Measurements from ENCODE around the gene UGT1A8.

UGT1A8 gene

GRCh38 chr2:233819884-233820773 lies 202.7 kb downstream of the UGT1A8 start:
- TF ChIP-seq EZH2 (IDR thresholded peaks at IDR 0.05) (no peak), POLR2AphosphoS5 (IDR thresholded peaks at IDR 0.05; ENCODE audit: borderline replicate concordance, low read depth, low read length) (no peak), FOXP2 (optimal IDR thresholded peaks at IDR 0.05; ENCODE audit: control extremely low read depth, extremely low read length, insufficient read depth) (no peak)
- H3K36me3 ChIP-seq (ENCODE audit: insufficient read depth, low read length) = peaks cover 7% of the 10 kb centered on the region; the same call in 1 of the 2 replicates
- no peaks in the 10 kb centered on the region for H3K9me3 ChIP-seq (ENCODE audit: low read depth, low read length)
- no peak overlapping the region for H3K4me3 ChIP-seq
- H3K9ac ChIP-seq (ENCODE audit: insufficient read length) = no peak overlapping the region
- DNase-seq (ENCODE audit: low read depth, low spot score) = no peak
- no peak overlapping the region for H3K27ac ChIP-seq

- DNase-seq (ENCODE audit: low read depth, low spot score) = no peak
- TF ChIP-seq POLR2AphosphoS5 (IDR thresholded peaks at IDR 0.05; ENCODE audit: borderline replicate concordance, low read depth, low read length) (no peak), EZH2 (IDR thresholded peaks at IDR 0.05) (no peak), FOXP2 (optimal IDR thresholded peaks at IDR 0.05; ENCODE audit: control extremely low read depth, extremely low read length, insufficient read depth) (no peak)
- no peak overlapping the region for H3K9ac ChIP-seq (ENCODE audit: insufficient read length)
Measured at GRCh38 chr2:233820774-233821105, 203.3 kb downstream of the UGT1A8 start.

DNA sequence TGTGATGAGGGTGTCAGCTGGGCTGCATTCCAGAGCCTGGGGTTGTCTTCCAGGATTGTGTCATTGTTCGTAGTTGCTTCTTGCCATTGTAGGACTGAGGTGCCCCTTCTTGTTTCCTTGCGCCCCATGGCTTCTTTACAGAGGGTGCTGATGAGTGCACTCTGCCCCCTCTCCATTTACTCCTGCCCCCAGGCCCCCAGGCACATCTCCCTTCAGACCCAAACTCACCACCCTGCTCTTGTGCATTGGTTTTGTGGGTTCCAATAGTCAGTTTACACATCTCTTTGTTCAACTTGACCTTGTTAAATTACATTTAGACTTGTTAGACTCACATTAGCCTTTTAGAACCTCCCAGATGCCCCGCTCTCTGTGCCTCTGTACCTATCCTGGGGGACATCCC lies 203.8 kb downstream of the UGT1A8 start:
- peaks cover 3% of the 10 kb centered on the region; the same call in 1 of the 2 replicates for H3K36me3 ChIP-seq (ENCODE audit: insufficient read depth, low read length)
- no peak for TF ChIP-seq POLR2AphosphoS5 (IDR thresholded peaks at IDR 0.05; ENCODE audit: borderline replicate concordance, low read depth, low read length)
- no peak for TF ChIP-seq FOXP2 (optimal IDR thresholded peaks at IDR 0.05; ENCODE audit: control extremely low read depth, extremely low read length, insufficient read depth)
- no peak for TF ChIP-seq EZH2 (IDR thresholded peaks at IDR 0.05)
- H3K4me3 ChIP-seq = no peak overlapping the region
- no peak overlapping the region for H3K9ac ChIP-seq (ENCODE audit: insufficient read length)
- H3K9me3 ChIP-seq (ENCODE audit: low read depth, low read length) = no peaks in the 10 kb centered on the region
- DNase-seq (ENCODE audit: low read depth, low spot score) = no peak
- H3K27ac ChIP-seq = no peak overlapping the region

More at GRCh38 chr2:233820774-233821105, 203.3 kb downstream of the UGT1A8 start:
- Histone ChIP-seq H3K36me3 (ENCODE audit: insufficient read depth, low read length) (peaks cover 3% of the 10 kb centered on the region; the same call in 1 of the 2 replicates), H3K4me3 (no peak overlapping the region), H3K9me3 (ENCODE audit: low read depth, low read length) (no peaks in the 10 kb centered on the region), H3K27ac (no peak overlapping the region)

DNA sequence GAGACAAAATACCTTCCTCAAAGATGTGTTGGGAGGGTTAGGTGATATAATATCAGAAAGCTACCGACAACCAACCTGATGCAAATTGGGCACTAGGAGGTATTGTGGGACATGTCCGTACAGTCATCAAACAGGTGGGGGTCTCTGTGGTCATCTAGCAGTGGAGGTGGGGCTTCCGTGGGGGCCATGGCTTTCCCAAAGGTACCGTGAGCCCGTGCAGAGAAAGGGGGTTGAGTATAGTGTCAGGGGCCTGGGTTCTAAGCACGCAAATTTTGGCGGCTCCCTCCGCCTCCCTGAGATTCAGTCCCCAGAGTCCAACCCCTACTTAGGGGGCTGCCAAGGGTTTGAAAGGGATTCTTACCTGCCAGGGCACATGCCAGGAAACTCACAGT lies 204.3 kb downstream of the UGT1A8 start:
- no peak overlapping the region for H3K9ac ChIP-seq (ENCODE audit: insufficient read length)
- no peak overlapping the region for H3K27ac ChIP-seq
- TF ChIP-seq FOXP2 (optimal IDR thresholded peaks at IDR 0.05; ENCODE audit: control extremely low read depth, extremely low read length, insufficient read depth) = no peak
- no peak for TF ChIP-seq EZH2 (IDR thresholded peaks at IDR 0.05)
- no peak for TF ChIP-seq POLR2AphosphoS5 (IDR thresholded peaks at IDR 0.05; ENCODE audit: borderline replicate concordance, low read depth, low read length)
- H3K36me3 ChIP-seq (ENCODE audit: insufficient read depth, low read length) = no peaks in the 10 kb centered on the region; the same call in 1 of the 2 replicates
- no peaks in the 10 kb centered on the region for H3K9me3 ChIP-seq (ENCODE audit: low read depth, low read length)
- DNase-seq (ENCODE audit: low read depth, low spot score) = no peak
- H3K4me3 ChIP-seq = no peak overlapping the region

- no peak overlapping the region for H3K9ac ChIP-seq (ENCODE audit: insufficient read length)
- no peaks in the 10 kb centered on the region for H3K9me3 ChIP-seq (ENCODE audit: low read depth, low read length)
- DNase-seq (ENCODE audit: low read depth, low spot score) = no peak
- no peaks in the 10 kb centered on the region; the same call in 1 of the 2 replicates for H3K36me3 ChIP-seq (ENCODE audit: insufficient read depth, low read length)
- TF ChIP-seq FOXP2 (optimal IDR thresholded peaks at IDR 0.05; ENCODE audit: control extremely low read depth, extremely low read length, insufficient read depth) (no peak), EZH2 (IDR thresholded peaks at IDR 0.05) (no peak), POLR2AphosphoS5 (IDR thresholded peaks at IDR 0.05; ENCODE audit: borderline replicate concordance, low read depth, low read length) (no peak)
- H3K27ac ChIP-seq = no peak overlapping the region
- no peak overlapping the region for H3K4me3 ChIP-seq
Measured at GRCh38 chr2:233822101-233822771, 204.8 kb downstream of the UGT1A8 start.

Measured in SK-N-MC (cell line).